HEK293 (cell line): ENCODE data around the gene TEX2.

Source experiments
- CTCF ChIA-PET: fragments of 350-600 bp; formaldehyde crosslinking; extraction: SDS; loops from one replicate; lab custom pipeline; 2021; ENCODE audit warnings: antibody characterized with exemption; lab: Yijun Ruan, JAX
- POLR2A ChIA-PET: fragments of 300-600 bp; formaldehyde crosslinking; extraction: SDS; loops from one replicate; lab custom pipeline; 2020; ENCODE audit warnings: antibody characterized with exemption, inconsistent platforms; lab: Yijun Ruan, JAX
- H3K27ac ChIP-seq: fragments of 200-500 bp; sonication (Bioruptor generic); 2 replicates; pipeline ENCODE4 v1.5.1; 2014; ENCODE audit warnings: low read depth, low read length, control low read depth, inconsistent platforms; ENCODE audit errors: extremely low read depth
- H3K36me3 ChIP-seq, 2 experiments: fragments of 200-500 bp in 1 of 2; sonication (Bioruptor generic) in 1 of 2; 1 replicate in 1 of 2; 2 replicates in 1 of 2; pipeline ENCODE4 v1.5.1; 2014 to 2017; ENCODE audit warnings: inconsistent platforms in 2 of 2, low read length in 2 of 2; ENCODE audit not compliant: control insufficient read depth in 2 of 2, insufficient read depth in 1 of 2
- H3K4me1 ChIP-seq: fragments of 200-500 bp; sonication (Bioruptor generic); 2 replicates; pipeline ENCODE4 v1.5.1; 2014; ENCODE audit warnings: mild to moderate bottlenecking, low read length, inconsistent platforms; ENCODE audit not compliant: control insufficient read depth, insufficient read depth
- H3K4me3 ChIP-seq: 2 replicates; pipeline ENCODE4 v1.5.1; 2011; ENCODE audit warnings: low read depth, mild to moderate bottlenecking, control low read depth, low read length, moderate library complexity
- H3K9me3 ChIP-seq: fragments of 200-500 bp; sonication (Bioruptor generic); 2 replicates; pipeline ENCODE4 v1.5.1; 2014; ENCODE audit warnings: low read depth, low read length, inconsistent platforms; ENCODE audit not compliant: control insufficient read depth, insufficient read depth
- FEZF1 ChIP-seq: fragments of 450-650 bp; formaldehyde crosslinking; IDR thresholded peaks from 2 replicates; pipeline ENCODE4 v1.5.1; 2016; ENCODE audit warnings: missing biosample characterization, missing genetic modification characterization
- PRDM10 ChIP-seq: fragments of 450-650 bp; formaldehyde crosslinking; IDR thresholded peaks from 2 replicates; pipeline ENCODE4 v1.5.1; 2016; ENCODE audit warnings: missing biosample characterization, missing genetic modification characterization
- RBAK ChIP-seq: fragments of 450-650 bp; formaldehyde crosslinking; IDR thresholded peaks from 2 replicates; pipeline ENCODE4 v1.5.1; 2016; ENCODE audit warnings: missing biosample characterization, missing genetic modification characterization
- YY2 ChIP-seq: fragments of 450-650 bp; formaldehyde crosslinking; IDR thresholded peaks from 2 replicates; pipeline ENCODE4 v1.5.1; 2016; ENCODE audit warnings: missing biosample characterization, missing genetic modification characterization
- ZFP69B ChIP-seq: fragments of 450-650 bp; formaldehyde crosslinking; IDR thresholded peaks from 2 replicates; pipeline ENCODE4 v1.5.1; 2016; ENCODE audit warnings: missing biosample characterization, missing genetic modification characterization
- ZIC2 ChIP-seq: fragments of 450-650 bp; formaldehyde crosslinking; IDR thresholded peaks from 2 replicates; pipeline ENCODE4 v1.5.1; 2016; ENCODE audit warnings: missing biosample characterization, missing genetic modification characterization
- ZNF184 ChIP-seq: fragments of 450-650 bp; IDR thresholded peaks from 2 replicates; pipeline ENCODE4 v1.5.1; 2018; ENCODE audit warnings: missing biosample characterization, mild to moderate bottlenecking, missing genetic modification characterization
- ZNF19 ChIP-seq: fragments of 450-650 bp; formaldehyde crosslinking; IDR thresholded peaks from 2 replicates; pipeline ENCODE4; 2016; ENCODE audit warnings: missing biosample characterization, missing genetic modification characterization, low read depth
- ZNF211 ChIP-seq: fragments of 450-650 bp; formaldehyde crosslinking; IDR thresholded peaks from 2 replicates; pipeline ENCODE4 v1.5.1; 2016; ENCODE audit warnings: low read depth, missing biosample characterization, missing genetic modification characterization
- ZNF248 ChIP-seq: fragments of 450-650 bp; formaldehyde crosslinking; IDR thresholded peaks from 2 replicates; pipeline ENCODE4 v1.5.1; 2017; ENCODE audit warnings: missing biosample characterization, missing genetic modification characterization
- ZNF530 ChIP-seq: fragments of 450-650 bp; formaldehyde crosslinking; IDR thresholded peaks from 2 replicates; pipeline ENCODE4 v1.5.1; 2016; ENCODE audit warnings: low read depth, missing biosample characterization, missing genetic modification characterization
- ZNF626 ChIP-seq: fragments of 450-650 bp; sonication (Bioruptor Pico); formaldehyde crosslinking; IDR thresholded peaks from 2 replicates; pipeline ENCODE4 v1.5.1; 2018; ENCODE audit warnings: missing biosample characterization, missing genetic modification characterization, inconsistent platforms
- ZNF701 ChIP-seq: fragments of 450-650 bp; formaldehyde crosslinking; IDR thresholded peaks from 2 replicates; pipeline ENCODE4 v1.5.1; 2016; ENCODE audit warnings: missing biosample characterization, missing genetic modification characterization
- TF ChIP-seq, protein P1 (sequence below): fragments of 450-650 bp; formaldehyde crosslinking; IDR thresholded peaks from 2 replicates; pipeline ENCODE4 v1.5.1; 2017; ENCODE audit warnings: missing biosample characterization, missing genetic modification characterization
- TF ChIP-seq, protein P2 (sequence below): fragments of 450-650 bp; formaldehyde crosslinking; IDR thresholded peaks from 2 replicates; pipeline ENCODE4 v1.5.1; 2016; ENCODE audit warnings: missing biosample characterization, missing genetic modification characterization

TEX2 gene

GRCh38 chr17:64157669-64158180 lies 105.3 kb downstream of the TEX2 start:
- TF ChIP-seq FEZF1 (tag by site-specific recombination) = 0 out of 2 replicates have a peak, but pooled peaks have one; percentile 27
- no peak for TF ChIP-seq ZFP69B
- H3K4me3 ChIP-seq = no peak overlapping the region
- H3K27ac ChIP-seq = no peak overlapping the region
- POLR2A ChIA-PET = no interaction called here
- no peaks in the 10 kb centered on the region for H3K4me1 ChIP-seq
- H3K36me3 ChIP-seq = peaks cover 6 to 12% of the 10 kb centered on the region in 2 experiments; a peak in 2 of 3 replicates
- H3K9me3 ChIP-seq = no peaks in the 10 kb centered on the region
- CTCF ChIA-PET = no interaction called here

DNA sequence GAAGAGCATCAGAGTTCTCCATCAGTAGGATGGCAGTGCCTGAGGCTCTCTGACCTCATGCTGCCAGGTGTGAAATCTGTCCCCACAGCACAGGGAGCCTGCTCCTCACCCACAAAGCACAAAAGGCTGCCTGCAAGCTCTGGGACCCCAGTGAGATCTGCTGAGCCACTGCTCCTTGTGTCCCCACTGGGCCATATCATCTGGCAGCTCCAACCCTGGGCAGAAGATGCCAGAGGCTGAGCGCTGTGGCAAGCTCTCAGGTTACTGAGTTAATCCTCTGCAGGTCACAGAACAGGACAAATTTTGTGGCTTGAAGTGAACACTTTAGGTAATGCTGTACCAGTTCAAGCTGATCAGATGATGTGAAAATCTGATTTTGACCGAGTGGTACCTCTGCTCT lies 106.4 kb downstream of the TEX2 start:
- peaks cover 6 to 19% of the 10 kb centered on the region in 2 experiments; a peak in 2 of 3 replicates for H3K36me3 ChIP-seq
- TF ChIP-seq RBAK (tag by site-specific recombination) (no peak), ZIC2 (peak; percentile 57)
- CTCF ChIA-PET = interaction anchor here (0.6 kb wide), 1 partner anchor 134 kb away, joined by 4 read pairs; no protein-coding TSS in a partner anchor
- H3K4me1 ChIP-seq = no peaks in the 10 kb centered on the region
- H3K9me3 ChIP-seq = no peaks in the 10 kb centered on the region
- POLR2A ChIA-PET = interaction anchor here (1.6 kb wide), 1 partner anchor 11 kb away, joined by 4 read pairs; no protein-coding TSS in a partner anchor
- H3K4me3 ChIP-seq = no peak overlapping the region
- H3K27ac ChIP-seq = no peak overlapping the region

DNA sequence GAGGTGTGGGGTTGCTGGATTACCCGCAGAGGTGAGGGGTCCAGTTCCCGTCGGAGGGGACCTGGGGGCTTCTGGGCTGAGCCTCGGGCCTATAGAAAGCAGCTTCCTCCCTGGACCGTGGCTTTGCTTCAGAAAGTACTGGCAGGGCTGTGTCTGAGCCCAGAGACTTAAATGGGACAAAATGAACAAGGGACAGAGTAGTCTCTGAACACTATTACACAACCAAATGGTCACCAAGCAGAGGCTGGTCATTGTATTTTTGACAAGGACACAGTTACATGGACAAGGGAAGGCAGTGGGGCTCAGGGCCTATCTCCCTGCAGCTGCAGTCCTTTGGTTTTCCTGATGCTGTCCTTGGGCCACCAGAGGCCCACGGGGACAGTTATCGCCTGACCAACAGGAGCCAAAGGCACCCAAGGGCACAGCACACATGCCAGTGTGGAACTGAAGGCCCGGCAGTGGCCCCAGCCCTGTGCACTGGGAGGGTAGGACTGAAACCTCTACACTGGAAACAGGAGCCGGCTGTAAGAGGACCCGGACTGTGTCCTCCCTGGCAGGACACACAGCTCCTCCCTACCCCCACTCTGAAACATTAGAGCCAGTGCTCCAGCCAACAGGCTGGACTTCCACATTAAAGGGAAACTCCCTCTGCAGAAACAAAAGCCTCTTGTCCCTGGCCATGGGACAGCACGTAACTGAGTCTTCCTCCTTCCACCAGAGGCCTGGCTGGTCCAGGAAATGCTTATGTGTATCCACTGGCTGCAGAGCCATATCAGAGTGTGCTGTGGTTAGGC lies 107.1 kb downstream of the TEX2 start:
- ChIA-PET CTCF (interaction anchor here (0.6 to 1.3 kb wide), 2 partner anchors 126 to 133 kb away, joined by 4 to 5 read pairs; no protein-coding TSS in a partner anchor), POLR2A (interaction anchor here (1.6 kb wide), 1 partner anchor 10 kb away, joined by 4 read pairs; no protein-coding TSS in a partner anchor)
- Histone ChIP-seq H3K9me3 (no peaks in the 10 kb centered on the region), H3K27ac (no peak overlapping the region), H3K36me3 (peaks cover 6 to 19% of the 10 kb centered on the region in 2 experiments; a peak in 2 of 3 replicates), H3K4me1 (no peaks in the 10 kb centered on the region), H3K4me3 (no peak overlapping the region)
- TF ChIP-seq ZNF19 (tag by site-specific recombination) = no peak
- TF ChIP-seq ZNF530 (tag by site-specific recombination) = no peak

DNA sequence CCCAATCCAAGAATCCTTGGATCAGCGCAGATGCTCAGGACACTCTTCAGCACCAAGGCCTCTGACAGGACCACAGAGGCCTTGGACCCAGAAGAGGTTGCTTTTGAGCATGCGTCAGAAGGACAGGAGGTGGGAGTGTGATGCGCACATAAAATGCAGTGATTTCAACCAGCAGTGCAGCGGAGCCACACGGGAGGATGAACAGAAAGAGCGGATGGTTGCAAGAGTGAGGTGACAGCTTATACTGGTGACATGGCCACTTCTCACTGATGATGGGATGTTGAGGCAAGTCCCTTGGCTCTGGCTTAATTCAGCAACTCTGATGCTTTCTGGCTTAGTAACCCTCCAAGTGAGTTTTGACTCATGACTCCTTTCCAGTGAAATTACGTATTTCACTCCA lies 107.9 kb downstream of the TEX2 start:
- H3K4me1 ChIP-seq = no peaks in the 10 kb centered on the region
- ChIA-PET CTCF (interaction anchor here (1.3 kb wide), 1 partner anchor 127 kb away, joined by 5 read pairs; no protein-coding TSS in a partner anchor), POLR2A (interaction anchor here (1.8 kb wide), 1 partner anchor 9 kb away, joined by 6 read pairs; no protein-coding TSS in a partner anchor)
- H3K27ac ChIP-seq = no peak overlapping the region
- peaks cover 6 to 26% of the 10 kb centered on the region in 2 experiments; a peak in 2 of 3 replicates for H3K36me3 ChIP-seq
- no peak for TF ChIP-seq ZNF211 (tag by site-specific recombination)
- TF ChIP-seq YY2 = no peak
- TF ChIP-seq ZNF248 = no peak
- no peak for TF ChIP-seq ZNF184 (tag by site-specific recombination)
- no peak for TF ChIP-seq ZNF626
- no peak for TF ChIP-seq ZNF19 (tag by site-specific recombination)
- TF ChIP-seq ZNF701 (tag by site-specific recombination) = no peak
- TF ChIP-seq, all 188 proteins: peak for 0
- H3K9me3 ChIP-seq = no peaks in the 10 kb centered on the region
- no peak overlapping the region for H3K4me3 ChIP-seq

DNA sequence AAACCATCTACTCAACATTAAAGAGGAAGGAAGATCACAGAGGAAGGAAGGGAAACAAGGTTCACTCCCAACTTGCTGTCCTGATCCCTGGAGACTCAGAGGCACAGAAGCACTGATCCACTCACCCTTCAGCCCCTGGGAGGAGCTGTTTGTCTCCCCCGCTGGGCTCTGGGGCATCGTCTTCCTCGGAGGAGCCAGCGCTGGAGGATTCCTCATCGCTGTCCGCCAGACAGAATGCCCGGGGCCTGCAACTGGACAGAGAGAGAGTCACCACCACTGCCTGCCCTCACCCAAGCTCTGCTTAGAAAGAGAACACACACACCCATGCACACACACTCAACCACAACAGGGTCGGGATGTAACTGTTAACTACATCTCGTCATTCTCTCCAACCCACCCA lies 108.3 kb downstream of the TEX2 start:
- no peaks in the 10 kb centered on the region for H3K9me3 ChIP-seq
- H3K27ac ChIP-seq = no peak overlapping the region
- no peak overlapping the region for H3K4me3 ChIP-seq
- ChIA-PET CTCF (interaction anchor here (0.6 to 1.3 kb wide), 3 partner anchors 15 to 166 kb away, joined by 3 to 5 read pairs (median 3); no protein-coding TSS in a partner anchor), POLR2A (interaction anchor here (1.8 kb wide), 1 partner anchor 9 kb away, joined by 6 read pairs; no protein-coding TSS in a partner anchor)
- H3K36me3 ChIP-seq = peaks cover 6 to 28% of the 10 kb centered on the region in 2 experiments; a peak in 2 of 3 replicates
- no peaks in the 10 kb centered on the region for H3K4me1 ChIP-seq
- TF ChIP-seq, protein P1, sequence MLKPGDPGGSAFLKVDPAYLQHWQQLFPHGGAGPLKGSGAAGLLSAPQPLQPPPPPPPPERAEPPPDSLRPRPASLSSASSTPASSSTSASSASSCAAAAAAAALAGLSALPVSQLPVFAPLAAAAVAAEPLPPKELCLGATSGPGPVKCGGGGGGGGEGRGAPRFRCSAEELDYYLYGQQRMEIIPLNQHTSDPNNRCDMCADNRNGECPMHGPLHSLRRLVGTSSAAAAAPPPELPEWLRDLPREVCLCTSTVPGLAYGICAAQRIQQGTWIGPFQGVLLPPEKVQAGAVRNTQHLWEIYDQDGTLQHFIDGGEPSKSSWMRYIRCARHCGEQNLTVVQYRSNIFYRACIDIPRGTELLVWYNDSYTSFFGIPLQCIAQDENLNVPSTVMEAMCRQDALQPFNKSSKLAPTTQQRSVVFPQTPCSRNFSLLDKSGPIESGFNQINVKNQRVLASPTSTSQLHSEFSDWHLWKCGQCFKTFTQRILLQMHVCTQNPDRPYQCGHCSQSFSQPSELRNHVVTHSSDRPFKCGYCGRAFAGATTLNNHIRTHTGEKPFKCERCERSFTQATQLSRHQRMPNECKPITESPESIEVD (tag by site-specific recombination) = no peak
- TF ChIP-seq PRDM10 (tag by site-specific recombination) = no peak
- TF ChIP-seq, protein P2, sequence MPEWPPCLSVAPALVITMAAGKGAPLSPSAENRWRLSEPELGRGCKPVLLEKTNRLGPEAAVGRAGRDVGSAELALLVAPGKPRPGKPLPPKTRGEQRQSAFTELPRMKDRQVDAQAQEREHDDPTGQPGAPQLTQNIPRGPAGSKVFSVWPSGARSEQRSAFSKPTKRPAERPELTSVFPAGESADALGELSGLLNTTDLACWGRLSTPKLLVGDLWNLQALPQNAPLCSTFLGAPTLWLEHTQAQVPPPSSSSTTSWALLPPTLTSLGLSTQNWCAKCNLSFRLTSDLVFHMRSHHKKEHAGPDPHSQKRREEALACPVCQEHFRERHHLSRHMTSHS (tag by site-specific recombination) = no peak
